Aorta (tissue), 5 donors: ENCODE measurements around the gene FZD4. TPM values are rescaled to one million over a fixed set of nuclear protein-coding genes. Genes with fewer than 3 reads are reported as not detected.
A peak's percentile ranks its signal among the peaks of the same experiment; 100 is the strongest.

Experiments
- ATAC-seq: fragments of 200-7000 bp; cut with Tn5 transposase; one replicate; pipeline ENCODE4 v1.9.1; 2022; ENCODE audit warnings: moderate library complexity; ENCODE audit not compliant: low FRiP score
- DNase-seq, 2 donors: peaks; one replicate each; pipeline ENCODE4 v3.0.0-alpha.2; 2020
- H3K27ac ChIP-seq, 2 donors: one replicate each; pipeline ENCODE4 v1.5.1; 2013; ENCODE audit warnings: low read length in 2 of 2, mild to moderate bottlenecking in 2 of 2, moderate library complexity in 2 of 2, control low read depth in 1 of 2, inconsistent platforms in 1 of 2, low read depth in 1 of 2
- H3K27me3 ChIP-seq, 2 donors: one replicate each; pipeline ENCODE4 v1.6.1; 2013; ENCODE audit warnings: control low read depth in 1 of 2, low read length in 1 of 2, mild to moderate bottlenecking in 1 of 2, moderate library complexity in 1 of 2; ENCODE audit not compliant: insufficient read depth in 2 of 2, control insufficient read depth in 1 of 2
- H3K36me3 ChIP-seq, 2 donors: one replicate each; pipeline ENCODE4 v1.6.1; 2013; ENCODE audit warnings: control low read depth in 1 of 2, low read length in 1 of 2, mild to moderate bottlenecking in 1 of 2; ENCODE audit not compliant: insufficient read depth in 2 of 2, control insufficient read depth in 1 of 2
- H3K4me1 ChIP-seq, 2 donors: one replicate each; pipeline ENCODE4 v1.6.1; 2013; ENCODE audit warnings: low read length in 2 of 2, control low read depth in 1 of 2, mild to moderate bottlenecking in 1 of 2, moderate library complexity in 1 of 2; ENCODE audit not compliant: insufficient read depth in 2 of 2, control insufficient read depth in 1 of 2
- H3K4me3 ChIP-seq, 2 donors: one replicate each; pipeline ENCODE4 v1.5.1; 2013; ENCODE audit warnings: low read length in 2 of 2, control low read depth in 1 of 2, mild to moderate bottlenecking in 1 of 2
- H3K9me3 ChIP-seq: one replicate; pipeline ENCODE4 v1.6.1; 2013; ENCODE audit warnings: mild to moderate bottlenecking, low read length; ENCODE audit not compliant: control insufficient read depth
- WGBS, 2 donors: extraction: QIAGEN DNeasy Blood & Tissue Kit; methylation state at CpG; one replicate each; pipeline ENCODE4 v1.1.7; 2013; 5-methylcytosine and 5-hydroxymethylcytosine counted together
- intact Hi-C, 2 donors: fragments of 100-400 bp; cut with DNase I; formaldehyde crosslinking; loops; one replicate each; pipeline versions ENCODE4 v1.14.2 to v1.15.0; 2022
- polyA plus RNA-seq, 2 donors: library from polyadenylated mRNA; stranded (reverse); fragments of 200-250 nt; gene quantifications; one replicate each; pipeline ENCODE4 v1.2.3, GENCODE V29; 2013
- total RNA-seq, 2 donors: library from RNA; stranded (reverse); fragmentation: NEBNext Ultra II Directional; extraction: Animal tissue kit (Norgen Biotek cat#: 25700); gene quantifications; one replicate each; pipeline ENCODE4 v1.2.1, GENCODE V29; 2021
- donor health status: healthy with polysubstance abuse.
- donor health status: Bipolar disorder and iron deficiency.
- donor health status: DM: no; HTN: no; CAD: no.
- donor health status: DM: no; HTN: no; CAD: no.
- donor health status: DM: yes; HTN: yes; CAD: no.

The FZD4 gene
- total and polyA plus RNA-seq, 4 donors: 4.0 to 91.2 (median 46.4) TPM

DNA sequence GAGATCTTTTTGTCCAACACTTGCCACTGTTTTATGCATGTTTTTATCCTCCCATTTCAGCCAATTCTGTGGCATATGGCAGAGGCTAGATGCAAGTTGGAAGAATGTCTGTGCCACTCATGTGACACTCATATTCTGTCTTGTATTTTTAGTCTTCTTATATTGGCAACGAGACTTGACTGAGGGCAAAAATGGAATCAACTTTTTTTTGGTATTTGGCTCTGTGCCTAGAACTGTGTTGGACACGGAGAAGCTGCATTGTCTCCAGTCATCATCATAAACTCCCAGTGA, 1.7 kb upstream of the FZD4 start:
- DNase-seq (no peak), ATAC-seq (no peak)
- H3K9me3 ChIP-seq: no peaks in the 10 kb centered on the region
- H3K27me3 ChIP-seq: no peaks in the 10 kb centered on the region
- intact Hi-C loops: loop anchor here (2.0 to 5.0 kb wide), 3 partner anchors 20 to 80 kb away; partner anchors contain the start of gene TMEM135 (in 1 of the 2)
- no peak overlapping the region for H3K4me3 ChIP-seq
- H3K36me3 ChIP-seq: peaks cover 0 to 3% of the 10 kb centered on the region in 2 donors
- WGBS, 2 donors: 3 to 5% methylated on average over 2 of the region's 2 CpGs
- H3K4me1 ChIP-seq: no peaks in the 10 kb centered on the region
- H3K27ac ChIP-seq: peak overlapping the region in 1 of 2 donors; percentile 38

DNA sequence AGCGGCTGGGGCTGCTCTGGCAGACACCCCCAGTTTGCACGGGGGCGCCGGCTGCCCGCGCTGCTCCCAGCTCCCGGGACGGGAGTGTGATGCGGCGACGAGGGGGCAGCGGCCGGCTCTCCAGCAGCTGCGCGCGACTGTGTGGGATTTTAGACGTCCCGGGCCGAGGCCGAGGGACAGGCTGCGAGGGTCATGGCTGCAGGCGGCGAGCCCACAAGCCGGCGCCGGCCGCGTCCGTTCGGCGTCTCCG, 159 bp downstream of the FZD4 start:
- peak overlapping the region in 1 of 2 donors; percentile 75 for H3K27ac ChIP-seq
- peaks cover 0 to 8% of the 10 kb centered on the region in 2 donors for H3K4me1 ChIP-seq
- H3K4me3 ChIP-seq: peak overlapping the region; percentile 94 to 98
- ATAC-seq (no peak), DNase-seq (no peak)
- 0% methylated on average over 32 of the region's 32 CpGs for WGBS, 2 donors
- no peaks in the 10 kb centered on the region for H3K9me3 ChIP-seq
- no peaks in the 10 kb centered on the region for H3K27me3 ChIP-seq
- H3K36me3 ChIP-seq: peaks cover 5 to 7% of the 10 kb centered on the region in 2 donors
- intact Hi-C loops: loop anchor here (2.0 to 5.0 kb wide), 3 partner anchors 37 to 84 kb away; partner anchors contain the start of gene TMEM135 (in 1 of the 2)

DNA sequence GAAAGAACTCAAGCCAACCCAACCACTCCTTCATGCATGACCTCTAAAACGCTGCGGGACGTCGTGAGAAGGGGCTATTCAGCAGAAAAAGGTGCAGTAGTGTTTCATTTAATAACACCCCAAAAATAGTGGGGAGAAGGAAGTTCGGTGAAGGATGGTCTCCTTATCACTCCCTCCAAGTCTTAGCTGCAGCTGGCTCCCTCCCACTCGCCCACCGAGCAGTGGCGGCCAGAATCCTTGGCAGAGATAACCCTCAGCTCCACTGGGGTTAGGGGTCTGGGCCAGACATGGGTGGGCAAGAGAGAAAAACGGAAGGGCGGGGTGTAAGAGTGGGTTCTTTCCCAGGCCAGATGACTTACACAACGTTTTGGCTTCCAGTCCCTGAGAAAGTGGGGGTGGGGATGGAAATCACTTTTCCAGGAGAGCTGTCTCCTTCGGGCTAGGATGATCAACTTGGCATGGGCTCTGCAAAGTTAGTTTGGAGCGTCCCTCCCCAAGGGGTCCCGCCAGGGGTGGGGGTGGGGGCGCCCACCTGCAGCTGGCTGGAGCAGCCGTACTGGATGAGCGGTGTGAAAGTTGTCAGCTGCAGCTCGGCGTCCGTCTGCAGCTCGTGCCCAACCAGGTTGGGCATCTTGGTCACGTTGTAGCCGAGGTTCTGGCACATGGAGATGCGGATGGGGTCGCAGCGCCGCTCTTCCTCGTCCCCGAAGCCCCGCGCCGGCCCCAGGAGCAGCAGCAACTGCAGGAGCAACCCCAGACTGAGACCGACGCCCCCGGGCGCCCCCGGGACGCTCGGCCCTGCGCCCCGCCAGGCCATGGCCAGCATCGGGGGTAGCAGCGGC, 705 bp downstream of the FZD4 start:
- intact Hi-C loops: loop anchor here (2.0 to 5.0 kb wide), 3 partner anchors 38 to 84 kb away; partner anchors contain the start of gene TMEM135 (in 1 of the 2)
- peaks cover 0 to 8% of the 10 kb centered on the region in 2 donors for H3K4me1 ChIP-seq
- peak overlapping the region; percentile 1 to 75 for H3K27ac ChIP-seq
- H3K27me3 ChIP-seq: no peaks in the 10 kb centered on the region
- DNase-seq (peak; percentile 56 to 78), ATAC-seq (peak; percentile 6)
- 1% methylated on average over 42 to 43 of the region's 43 CpGs for WGBS, 2 donors
- H3K9me3 ChIP-seq: no peaks in the 10 kb centered on the region
- H3K36me3 ChIP-seq: peaks cover 5 to 7% of the 10 kb centered on the region in 2 donors
- peak overlapping the region; percentile 94 to 98 for H3K4me3 ChIP-seq

DNA sequence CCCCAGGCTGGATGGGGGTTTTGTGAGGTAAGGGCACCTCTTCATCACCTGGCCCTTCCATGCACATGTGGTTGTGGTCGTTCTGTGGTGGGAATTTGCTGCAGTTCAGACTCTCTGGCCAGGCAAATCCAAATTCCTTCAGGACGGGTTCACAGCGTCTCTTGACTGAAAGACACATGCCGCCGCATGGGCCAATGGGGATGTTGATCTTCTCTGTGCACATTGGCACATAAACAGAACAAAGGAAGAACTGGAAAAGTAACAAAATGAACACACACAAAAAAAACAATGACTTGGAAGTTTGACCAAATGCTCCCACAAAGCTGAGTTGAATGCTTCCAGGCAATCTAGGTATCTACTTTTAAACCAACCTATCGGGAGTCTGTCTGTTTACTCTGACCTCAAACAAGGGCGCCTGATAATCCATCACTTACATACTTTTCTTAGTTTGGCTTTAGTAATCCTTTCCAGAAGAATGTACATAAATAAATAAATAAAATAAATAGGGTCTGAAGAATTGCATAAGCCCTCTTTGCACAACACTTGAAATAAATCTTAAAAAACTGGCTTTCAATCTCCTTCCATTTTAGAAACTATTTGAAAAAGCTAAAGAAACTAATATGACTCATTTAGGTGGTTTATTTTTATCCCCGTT, 2.8 kb downstream of the FZD4 start:
- peaks cover 0 to 8% of the 10 kb centered on the region in 2 donors for H3K4me1 ChIP-seq
- intact Hi-C loops: no loop called here
- 4 to 5% methylated on average over 8 of the region's 8 CpGs for WGBS, 2 donors
- peaks cover 5 to 10% of the 10 kb centered on the region in 2 donors for H3K36me3 ChIP-seq
- ATAC-seq (no peak), DNase-seq (no peak)
- no peaks in the 10 kb centered on the region for H3K27me3 ChIP-seq
- H3K4me3 ChIP-seq: peak overlapping the region; percentile 2 to 47
- no peaks in the 10 kb centered on the region for H3K9me3 ChIP-seq
- peak overlapping the region in 1 of 2 donors; percentile 76 for H3K27ac ChIP-seq

DNA sequence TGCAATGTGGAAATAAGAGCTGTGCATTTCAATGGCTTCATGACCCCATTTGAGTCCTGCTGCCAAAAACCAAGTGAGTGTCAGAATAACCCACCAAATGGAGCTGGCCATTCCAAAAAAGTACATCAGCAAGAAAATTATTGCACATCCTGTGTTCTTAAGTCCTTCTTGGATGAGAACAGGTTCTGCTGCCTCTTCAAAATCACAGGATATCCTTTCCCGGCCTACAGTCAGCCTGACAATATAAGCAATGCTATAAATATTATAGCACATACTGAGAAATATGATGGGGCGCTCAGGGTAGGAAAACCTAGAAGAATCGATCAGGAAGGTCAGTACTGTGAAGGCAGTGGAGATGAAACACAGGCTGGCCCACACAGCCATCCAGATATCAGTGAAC, 3.5 kb downstream of the FZD4 start:
- Histone ChIP-seq H3K36me3 (peaks cover 5 to 12% of the 10 kb centered on the region in 2 donors), H3K27ac (peak overlapping the region in 1 of 2 donors; percentile 76), H3K4me3 (peak overlapping the region; percentile 2 to 47), H3K27me3 (no peaks in the 10 kb centered on the region), H3K9me3 (no peaks in the 10 kb centered on the region), H3K4me1 (peaks cover 0 to 8% of the 10 kb centered on the region in 2 donors)
- intact Hi-C loops: no loop called here
- ATAC-seq: no peak
- no peak for DNase-seq
- WGBS, 2 donors: 74 to 76% methylated on average over 3 of the region's 3 CpGs

DNA sequence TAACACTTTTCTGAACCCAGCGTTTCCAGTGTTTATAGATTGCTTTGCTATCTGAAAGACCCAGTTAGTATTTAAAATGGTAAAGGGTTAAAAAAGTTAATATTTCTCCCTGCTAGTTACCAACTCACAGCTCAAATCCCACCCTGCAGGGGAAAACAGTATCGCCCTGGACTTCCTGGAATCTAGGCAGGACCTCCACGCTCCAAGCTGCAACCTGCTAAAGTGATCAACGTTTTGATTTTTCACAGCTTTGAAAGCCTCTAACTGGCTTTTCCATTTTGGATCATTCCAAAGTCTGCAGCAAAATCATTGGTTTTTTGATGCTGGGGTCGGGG, 4.6 kb downstream of the FZD4 start:
- peaks cover 5 to 12% of the 10 kb centered on the region in 2 donors for H3K36me3 ChIP-seq
- H3K4me1 ChIP-seq: peaks cover 2 to 15% of the 10 kb centered on the region in 2 donors
- no peak for ATAC-seq
- no peaks in the 10 kb centered on the region for H3K9me3 ChIP-seq
- WGBS, 2 donors: 21 to 22% methylated on average over 5 of the region's 5 CpGs
- no peaks in the 10 kb centered on the region for H3K27me3 ChIP-seq
- H3K27ac ChIP-seq: no peak overlapping the region
- intact Hi-C loops: no loop called here
- peak overlapping the region; percentile 42 to 47 for H3K4me3 ChIP-seq
- DNase-seq: no peak

DNA sequence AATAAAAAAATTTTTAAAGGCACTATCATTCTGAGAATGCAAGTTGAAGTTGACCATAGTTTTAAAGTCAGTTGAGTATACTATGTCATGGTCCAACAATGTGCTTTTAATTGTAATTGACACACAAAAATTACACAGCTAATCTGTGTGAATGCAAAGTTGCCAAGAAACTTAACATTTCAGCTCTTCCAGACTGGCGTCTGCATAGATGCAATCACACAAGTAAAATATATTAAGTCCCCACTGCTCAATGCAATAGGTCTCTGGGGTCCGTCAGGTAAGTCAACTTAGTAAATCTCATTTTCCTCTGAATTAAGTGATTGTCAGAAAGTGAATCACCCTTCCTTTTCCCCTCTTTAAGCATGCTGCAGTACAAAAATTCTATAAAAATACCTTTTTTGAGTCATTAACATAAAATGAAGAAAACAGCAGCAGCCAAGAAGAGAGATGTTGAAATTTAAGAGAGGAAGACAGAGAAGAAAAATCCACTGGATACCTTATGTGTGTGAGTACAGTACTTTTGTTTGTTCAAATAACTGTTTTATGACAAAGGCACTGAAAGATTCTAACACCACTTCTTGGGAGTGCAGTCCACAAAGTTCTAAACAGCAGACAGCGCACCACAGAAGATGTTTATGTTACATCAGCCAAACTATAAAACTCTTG, 5.1 kb downstream of the FZD4 start:
- Histone ChIP-seq H3K36me3 (peaks cover 5 to 12% of the 10 kb centered on the region in 2 donors), H3K4me3 (peak overlapping the region; percentile 42 to 47), H3K9me3 (no peaks in the 10 kb centered on the region), H3K27ac (no peak overlapping the region), H3K4me1 (peaks cover 2 to 19% of the 10 kb centered on the region in 2 donors), H3K27me3 (no peaks in the 10 kb centered on the region)
- WGBS, 2 donors: 7 to 17% methylated on average over 3 of the region's 3 CpGs
- intact Hi-C loops: no loop called here
- DNase-seq (no peak), ATAC-seq (no peak)

DNA sequence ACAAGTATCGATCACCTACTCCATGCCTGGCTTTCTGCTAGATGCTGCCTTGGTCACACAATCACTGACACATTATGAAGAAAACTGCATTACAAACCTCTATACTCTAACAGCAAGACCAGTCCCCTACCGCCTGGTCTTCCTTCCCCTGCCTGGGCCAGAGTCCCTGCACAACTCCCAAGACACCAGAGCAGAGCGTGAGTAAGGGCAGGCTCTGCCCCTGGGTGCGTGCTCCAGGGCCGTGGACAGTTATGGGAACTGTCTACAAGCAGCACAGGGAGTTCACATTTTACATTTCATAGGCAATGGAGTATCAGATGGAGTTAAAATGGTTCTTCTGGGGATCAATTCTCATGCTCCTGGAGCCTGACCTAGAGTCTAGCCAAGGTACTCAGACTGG, 6.5 kb downstream of the FZD4 start:
- H3K27ac ChIP-seq: peak overlapping the region in 1 of 2 donors; percentile 52
- peak overlapping the region; percentile 21 to 42 for H3K4me3 ChIP-seq
- no peaks in the 10 kb centered on the region for H3K27me3 ChIP-seq
- H3K9me3 ChIP-seq: no peaks in the 10 kb centered on the region
- peaks cover 2 to 24% of the 10 kb centered on the region in 2 donors for H3K4me1 ChIP-seq
- H3K36me3 ChIP-seq: peaks cover 5 to 14% of the 10 kb centered on the region in 2 donors
- WGBS, 2 donors: 22 to 26% methylated on average over 5 of the region's 5 CpGs
- intact Hi-C loops: no loop called here
- ATAC-seq (peak; percentile 28), DNase-seq (no peak)
